Kidney epithelial cell (primary cell): Measurements from ENCODE around the gene CDKAL1. TPM values are rescaled to one million over a fixed set of nuclear protein-coding genes. Genes with fewer than 3 reads are reported as not detected.

Source experiments
- DNase-seq: peaks from one replicate; pipeline ENCODE4 v3.0.0-alpha.2; 2010; ENCODE audit warnings: low read depth
- H3K27me3 ChIP-seq: 2 replicates; pipeline ENCODE4 v1.6.0; 2011; ENCODE audit warnings: low read length; ENCODE audit not compliant: control insufficient read depth, insufficient read depth
- H3K36me3 ChIP-seq: 2 replicates; pipeline ENCODE4 v1.5.1; 2011; ENCODE audit warnings: low read length; ENCODE audit not compliant: control insufficient read depth, insufficient read depth
- H3K4me3 ChIP-seq: 2 replicates; pipeline ENCODE4 v1.5.1; 2011; ENCODE audit warnings: low read depth, mild to moderate bottlenecking, control low read depth, low read length
- total RNA-seq: library from RNA; depleted of rRNA; stranded (reverse); fragments of >200 nt; gene quantifications from 2 replicates; pipeline ENCODE4 v1.2.3, GENCODE V29; 2015
- TF ChIP-seq, protein P1 (sequence below): IDR thresholded peaks from 2 replicates; pipeline ENCODE4 v1.5.1; 2011; ENCODE audit warnings: mild to moderate bottlenecking, moderate library complexity, low read length, control low read depth, inconsistent platforms; ENCODE audit not compliant: insufficient read depth, poor library complexity, severe bottlenecking

The CDKAL1 gene
- total RNA-seq = 15.0 and 17.9 TPM in 2 replicates

DNA sequence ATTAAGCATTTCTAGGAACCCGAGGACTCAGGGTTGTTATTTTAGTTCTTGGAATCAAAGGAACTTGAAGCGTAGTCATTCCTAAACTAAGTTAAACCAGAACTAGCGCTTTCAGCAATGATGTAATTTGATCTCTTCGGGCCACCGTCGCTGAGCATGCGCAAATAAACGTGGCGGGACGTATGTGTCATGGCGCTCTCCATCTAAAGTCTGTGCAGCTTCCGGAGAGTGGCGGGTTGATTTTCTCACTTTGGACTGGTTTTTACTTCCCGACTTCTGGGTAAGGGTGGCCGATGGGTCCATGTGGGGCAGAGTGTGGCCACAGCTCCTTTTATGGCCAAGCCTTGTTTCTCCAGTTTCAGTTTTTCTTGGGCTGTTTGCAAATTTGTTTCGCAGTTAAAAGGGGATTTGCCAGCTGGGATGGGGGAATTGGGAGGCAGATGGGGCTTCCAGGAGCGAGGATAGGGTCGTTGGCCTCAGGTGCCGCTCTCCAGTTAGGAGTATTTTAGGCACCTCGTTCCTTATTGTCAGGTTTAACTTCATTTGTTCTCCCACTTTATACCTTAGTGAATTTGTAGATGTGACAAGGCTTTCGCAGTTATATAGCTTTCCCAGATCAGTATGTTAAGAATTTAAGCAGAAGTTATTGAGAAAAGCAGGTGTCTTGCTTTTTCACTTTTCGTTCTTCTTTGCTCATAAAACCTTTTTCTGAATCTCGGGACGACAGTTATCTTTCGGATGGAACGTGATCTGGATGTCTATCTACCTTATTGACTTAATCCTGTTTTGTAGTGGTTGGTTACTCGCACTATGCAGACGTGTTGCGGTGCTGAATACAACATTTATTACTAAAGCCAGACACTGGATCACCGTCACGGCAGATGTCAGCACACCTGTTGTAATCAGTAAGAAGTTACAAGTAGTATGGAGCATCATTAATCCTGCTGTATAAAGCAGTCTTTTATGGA lies at the start of gene CDKAL1:
Gene CDKAL1 (plus strand): TSS at position 163 of the 968 bp plus-strand sequence. CDS start 11,894 bp downstream, outside the sequence.
- TF ChIP-seq, protein P1, sequence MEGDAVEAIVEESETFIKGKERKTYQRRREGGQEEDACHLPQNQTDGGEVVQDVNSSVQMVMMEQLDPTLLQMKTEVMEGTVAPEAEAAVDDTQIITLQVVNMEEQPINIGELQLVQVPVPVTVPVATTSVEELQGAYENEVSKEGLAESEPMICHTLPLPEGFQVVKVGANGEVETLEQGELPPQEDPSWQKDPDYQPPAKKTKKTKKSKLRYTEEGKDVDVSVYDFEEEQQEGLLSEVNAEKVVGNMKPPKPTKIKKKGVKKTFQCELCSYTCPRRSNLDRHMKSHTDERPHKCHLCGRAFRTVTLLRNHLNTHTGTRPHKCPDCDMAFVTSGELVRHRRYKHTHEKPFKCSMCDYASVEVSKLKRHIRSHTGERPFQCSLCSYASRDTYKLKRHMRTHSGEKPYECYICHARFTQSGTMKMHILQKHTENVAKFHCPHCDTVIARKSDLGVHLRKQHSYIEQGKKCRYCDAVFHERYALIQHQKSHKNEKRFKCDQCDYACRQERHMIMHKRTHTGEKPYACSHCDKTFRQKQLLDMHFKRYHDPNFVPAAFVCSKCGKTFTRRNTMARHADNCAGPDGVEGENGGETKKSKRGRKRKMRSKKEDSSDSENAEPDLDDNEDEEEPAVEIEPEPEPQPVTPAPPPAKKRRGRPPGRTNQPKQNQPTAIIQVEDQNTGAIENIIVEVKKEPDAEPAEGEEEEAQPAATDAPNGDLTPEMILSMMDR = no peak
- Histone ChIP-seq H3K36me3 (no peaks in the 10 kb centered on the region), H3K4me3 (peak within 1 kb of the TSS; percentile 95), H3K27me3 (no peaks in the 10 kb centered on the region)
- peak; percentile 69 for DNase-seq

DNA sequence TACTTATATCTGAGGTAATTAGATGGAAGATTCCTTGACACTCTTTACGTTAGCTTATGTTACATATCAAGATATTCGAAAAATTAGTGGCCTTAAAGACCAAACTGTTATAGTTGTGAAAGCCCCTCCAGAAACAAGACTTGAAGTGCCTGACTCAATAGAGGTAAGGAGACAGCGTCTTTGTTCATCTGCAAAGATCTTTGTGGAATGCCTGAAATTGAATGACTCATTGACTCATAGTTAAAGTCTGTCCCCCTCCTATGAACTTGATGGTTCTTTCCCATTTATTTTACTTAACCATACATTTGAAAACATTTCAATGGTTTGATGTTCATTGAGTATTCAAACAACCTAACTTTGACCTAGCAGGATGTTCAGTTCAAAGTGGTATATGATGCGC lies 47.6 kb upstream of the CDKAL1 start:
- peaks cover 2% of the 10 kb centered on the region for H3K36me3 ChIP-seq

GRCh38 chr6:20487669-20488375 lies 46.4 kb upstream of the CDKAL1 start:
- TF ChIP-seq, protein P1 = no peak
- no peak for DNase-seq
- Histone ChIP-seq H3K27me3 (no peaks in the 10 kb centered on the region), H3K4me3 (no peak overlapping the region), H3K36me3 (peaks cover 2% of the 10 kb centered on the region)

More for the DNA sequence above, 47.6 kb upstream of the CDKAL1 start:
- no peak overlapping the region for H3K4me3 ChIP-seq
- TF ChIP-seq, protein P1 = no peak
- H3K27me3 ChIP-seq = no peaks in the 10 kb centered on the region
- DNase-seq = no peak

- Histone ChIP-seq H3K27me3 (no peaks in the 10 kb centered on the region), H3K36me3 (peaks cover 2% of the 10 kb centered on the region), H3K4me3 (no peak overlapping the region)
- no peak for DNase-seq
- TF ChIP-seq, protein P1 = no peak
These were observed 43.7 kb upstream of the CDKAL1 start for GRCh38 chr6:20490591-20490990.

DNA sequence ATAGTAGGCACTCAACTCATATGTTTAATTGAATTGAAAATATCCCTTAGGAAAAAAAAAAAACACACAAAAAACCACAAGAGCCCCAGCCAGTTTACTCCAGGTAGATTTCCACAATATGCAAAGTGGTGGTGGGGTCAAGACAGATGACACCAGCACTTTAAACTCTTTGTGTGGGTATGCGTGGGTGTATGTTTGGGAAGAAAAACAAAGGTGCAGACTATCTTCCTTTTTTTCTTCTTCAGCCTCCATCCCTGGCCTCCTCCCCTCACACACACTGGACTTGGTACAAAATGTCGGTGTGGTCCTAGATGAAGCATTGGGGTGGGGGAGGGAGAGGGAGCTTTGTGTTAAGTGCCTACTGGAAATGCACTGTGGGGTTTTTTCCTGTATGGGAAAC lies 42.2 kb upstream of the CDKAL1 start:
- TF ChIP-seq, protein P1 = no peak
- Histone ChIP-seq H3K27me3 (no peaks in the 10 kb centered on the region), H3K36me3 (peaks cover 1% of the 10 kb centered on the region), H3K4me3 (no peak overlapping the region)
- no peak for DNase-seq
